Measurements from ENCODE around the gene ZFP2.
"Not testable (repeated sequence)": the region's sequence is repeated elsewhere in the genome, so short reads cannot be mapped to it uniquely, and the experiment has no call there.

Gene ZFP2

GRCh38 chr5:178895615-178896571, at the start of gene ZFP2:
Gene ZFP2 (plus strand): TSS chr5:178895913. CDS start chr5:178931314, 35,401 bp downstream.
- DNase-seq = peak; percentile 43

- DNase-seq = no peak
Measured at GRCh38 chr5:178849316-178849715, 46.4 kb upstream of the ZFP2 start.

GRCh38 chr5:178851951-178852350, 43.8 kb upstream of the ZFP2 start:
- no peak for DNase-seq

GRCh38 chr5:178854284-178854683, 41.4 kb upstream of the ZFP2 start:
- no peak for DNase-seq

- peak; percentile 71 for DNase-seq
Measured at GRCh38 chr5:178859625-178860521, 35.8 kb upstream of the ZFP2 start, which contains the start of gene ZNF354B. Gene ZNF354B (plus strand): TSS chr5:178859953. CDS start chr5:178861048, 1,095 bp downstream.

GRCh38 chr5:178860615-178861014, 35.1 kb upstream of the ZFP2 start:
- not testable (repeated sequence) for DNase-seq

GRCh38 chr5:178861627-178862026, 34.1 kb upstream of the ZFP2 start:
- DNase-seq = no peak

- no peak for DNase-seq
Measured at GRCh38 chr5:178866946-178867345, 28.8 kb upstream of the ZFP2 start.

- DNase-seq = no peak
Measured at GRCh38 chr5:178869577-178869976, 26.1 kb upstream of the ZFP2 start.

- DNase-seq = no peak
Measured at GRCh38 chr5:178870411-178870810, 25.3 kb upstream of the ZFP2 start.

GRCh38 chr5:178872302-178872701, 23.4 kb upstream of the ZFP2 start:
- DNase-seq = no peak

- DNase-seq = not testable (repeated sequence)
Measured at GRCh38 chr5:178883115-178883694, 12.5 kb upstream of the ZFP2 start.

GRCh38 chr5:178883815-178884430, 11.8 kb upstream of the ZFP2 start:
- no peak for DNase-seq

GRCh38 chr5:178899289-178899688, 3.6 kb downstream of the ZFP2 start:
- no peak for DNase-seq

GRCh38 chr5:178902849-178903248, 7.1 kb downstream of the ZFP2 start:
- no peak for DNase-seq

GRCh38 chr5:178931846-178932760, 36.4 kb downstream of the ZFP2 start:
- DNase-seq = no peak

- DNase-seq = peak; percentile 68
Measured at GRCh38 chr5:178940569-178941360, 45.1 kb downstream of the ZFP2 start, which contains the start of gene ZNF454. Gene ZNF454 (plus strand): TSS chr5:178941198. CDS start chr5:178942792, 1,594 bp downstream.

- DNase-seq = no peak
Measured at GRCh38 chr5:178941361-178941760, 45.6 kb downstream of the ZFP2 start.

GRCh38 chr5:178965465-178966055, 69.8 kb downstream of the ZFP2 start:
- DNase-seq = no peak

GRCh38 chr5:178981381-178981780, 85.7 kb downstream of the ZFP2 start:
- DNase-seq = no peak

Measured in NCI-H2171 (cell line).